HG03280 (cell line): Measurements from ENCODE around the gene CAMKK1.

Experiments used
- ATAC-seq: cut with Tn5 transposase; IDR thresholded peaks from one replicate; pipeline ENCODE4 v1.9.1; 2021; ENCODE audit warnings: mild to moderate bottlenecking, moderate library complexity; ENCODE audit not compliant: unreplicated experiment

CAMKK1 gene

DNA sequence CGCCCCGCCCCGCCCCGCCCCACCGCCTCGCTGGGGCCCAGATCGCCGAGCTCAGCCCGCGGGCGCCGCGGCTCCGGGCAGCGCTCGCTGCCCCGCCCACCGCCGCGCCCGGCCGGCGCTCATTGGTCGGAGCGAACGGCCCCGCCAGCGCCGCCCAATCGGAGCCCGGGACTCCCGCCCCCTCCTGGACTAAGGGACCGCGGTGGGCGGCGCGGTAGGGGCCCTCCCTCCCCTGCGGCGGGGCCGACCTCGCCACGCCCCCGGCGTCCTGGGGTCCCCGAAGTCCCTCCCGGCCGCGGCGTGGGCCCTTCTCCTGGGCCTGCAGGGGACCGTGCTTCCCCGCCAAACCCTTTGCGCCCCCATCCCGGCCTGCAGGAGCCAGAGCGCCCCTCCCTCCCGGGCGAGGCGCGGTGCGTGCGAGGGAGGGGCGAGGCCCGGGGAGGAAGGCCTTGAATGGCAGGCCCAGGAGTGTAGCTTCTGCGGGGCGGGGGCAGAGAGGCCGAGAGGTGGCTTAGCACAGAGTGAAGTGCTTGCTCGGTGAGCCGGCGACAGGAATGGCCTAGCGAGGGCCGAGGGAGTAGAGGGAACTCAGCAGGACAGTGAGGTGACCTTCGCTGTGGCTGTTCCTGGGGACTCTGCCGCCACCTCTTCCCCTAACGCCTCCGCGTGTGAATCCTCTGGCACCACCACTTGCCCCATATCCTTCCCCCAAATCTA, at the start of gene CAMKK1:
CAMKK1 (minus strand) TSS at position 51 of the 717 bp plus-strand sequence. CDS start 7,366 bp downstream, outside the sequence.
- ATAC-seq = peak; percentile 88

DNA sequence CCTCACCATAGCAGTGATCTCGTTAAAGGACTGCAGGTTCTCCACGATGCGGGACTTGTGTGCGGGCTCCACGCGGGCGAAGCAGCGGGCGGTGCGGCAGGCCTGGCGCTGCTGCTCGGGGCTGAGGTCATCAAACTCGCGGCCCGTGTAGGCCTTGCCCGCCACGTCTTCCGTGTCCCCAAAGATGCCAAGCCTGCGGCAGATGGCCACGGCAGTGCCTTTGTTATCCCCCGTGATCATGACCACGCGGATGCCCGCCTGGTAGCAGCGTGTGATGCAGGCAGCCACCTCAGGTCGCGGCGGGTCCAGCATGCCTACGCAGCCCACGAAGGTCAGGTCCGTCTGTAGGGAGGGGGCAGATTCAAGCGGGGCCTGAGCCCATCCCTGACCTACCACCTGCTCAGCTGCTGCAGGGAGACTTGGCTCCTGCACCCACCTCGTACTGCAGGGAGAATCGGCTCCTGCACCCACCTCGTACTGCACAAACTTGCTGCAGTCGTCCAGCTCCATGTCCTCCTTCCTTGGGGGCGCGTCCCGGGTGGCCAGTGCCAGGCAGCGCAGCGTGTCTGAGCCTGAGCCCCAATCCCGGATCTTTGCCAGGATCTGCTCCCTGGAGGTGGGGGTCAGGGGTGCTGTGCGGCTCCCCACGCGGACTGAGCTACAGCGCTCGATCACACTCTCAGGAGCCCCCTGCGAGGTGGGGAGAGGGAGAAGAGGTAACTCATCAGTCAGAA, 48.3 kb upstream of the CAMKK1 start:
- ATAC-seq = no peak

DNA sequence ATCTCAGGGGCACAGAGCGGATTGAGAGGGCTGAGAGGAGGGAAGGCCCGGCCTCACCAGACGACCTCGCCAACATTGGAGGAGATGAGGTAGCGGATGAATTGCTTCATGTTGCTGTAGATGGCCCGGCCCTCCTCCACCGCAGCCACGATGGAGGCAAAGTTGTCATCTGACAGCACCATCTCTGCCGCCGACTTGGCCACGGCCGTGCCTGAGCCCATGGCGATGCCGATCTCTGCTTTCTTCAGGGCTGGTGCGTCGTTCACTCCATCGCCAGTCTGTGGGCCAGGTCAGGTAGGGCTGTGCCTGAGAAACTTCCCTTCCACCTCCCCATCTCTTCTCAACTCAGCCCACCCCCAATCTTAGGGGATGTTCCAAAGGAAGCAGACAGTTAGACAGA, 44.5 kb upstream of the CAMKK1 start:
- ATAC-seq = no peak

DNA sequence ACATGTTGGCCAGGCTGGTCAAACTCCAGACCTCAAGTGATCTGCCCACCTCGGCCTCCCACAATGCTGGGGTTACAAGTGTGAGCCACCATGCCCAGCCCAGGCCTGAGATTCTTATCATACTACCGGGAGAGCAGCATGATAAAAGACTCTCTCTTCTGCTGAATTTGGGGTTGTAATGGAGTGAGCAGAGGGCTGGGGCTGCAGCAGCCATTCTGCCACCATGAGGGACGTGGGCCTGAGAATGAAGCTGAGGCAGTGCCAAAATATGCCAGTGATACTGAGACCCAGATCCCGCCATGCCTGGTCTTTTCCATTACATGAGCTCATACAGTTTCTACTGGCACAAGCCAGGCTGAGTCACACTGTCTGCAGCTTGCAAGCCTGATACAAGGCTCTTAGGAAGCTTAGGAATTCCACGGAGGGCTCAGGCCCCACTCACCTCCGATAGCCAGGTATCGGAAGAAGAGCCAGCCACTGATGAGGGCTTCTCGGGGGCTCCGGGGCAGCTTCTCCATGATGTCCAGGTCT, 43.0 kb upstream of the CAMKK1 start:
- ATAC-seq = no peak

DNA sequence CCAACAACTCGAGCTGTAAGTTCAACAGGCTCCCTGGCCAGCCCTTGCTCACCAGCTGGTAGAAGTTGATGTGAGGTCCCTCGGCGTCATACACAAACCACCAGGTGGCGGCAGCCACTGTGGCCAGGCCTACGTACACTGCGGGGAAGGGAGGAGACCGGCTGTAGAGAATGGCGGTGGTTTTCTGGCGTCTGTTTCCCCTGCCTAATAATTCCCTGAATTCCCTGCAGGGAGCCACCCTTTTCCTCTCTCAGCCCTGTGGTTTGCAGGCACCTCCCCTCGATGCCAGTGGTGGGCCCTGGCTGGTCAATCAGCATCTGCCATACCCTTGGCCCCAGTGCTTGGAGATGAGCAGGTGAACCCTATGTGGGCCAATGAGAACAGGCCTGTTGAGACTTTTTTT, 42.3 kb upstream of the CAMKK1 start:
- no peak for ATAC-seq

DNA sequence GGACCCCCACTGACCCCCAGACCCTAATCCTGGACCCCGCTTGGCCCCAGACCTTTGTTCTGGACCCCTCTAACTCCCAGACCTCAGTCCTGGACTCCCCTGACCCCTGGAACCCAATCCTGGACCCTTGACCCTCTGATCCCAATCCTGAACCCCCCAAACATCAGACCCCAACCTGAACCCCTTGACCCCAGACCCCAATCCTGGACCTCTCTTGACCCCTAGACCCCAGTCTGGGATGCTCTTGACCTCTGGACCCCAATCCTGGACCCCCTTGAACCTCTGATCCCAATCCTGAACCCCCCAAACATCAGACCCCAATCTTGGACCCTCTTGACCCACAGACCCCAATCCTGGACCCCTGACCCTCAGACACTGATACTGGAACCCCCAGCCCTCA, 36.9 kb upstream of the CAMKK1 start:
- ATAC-seq = no peak

DNA sequence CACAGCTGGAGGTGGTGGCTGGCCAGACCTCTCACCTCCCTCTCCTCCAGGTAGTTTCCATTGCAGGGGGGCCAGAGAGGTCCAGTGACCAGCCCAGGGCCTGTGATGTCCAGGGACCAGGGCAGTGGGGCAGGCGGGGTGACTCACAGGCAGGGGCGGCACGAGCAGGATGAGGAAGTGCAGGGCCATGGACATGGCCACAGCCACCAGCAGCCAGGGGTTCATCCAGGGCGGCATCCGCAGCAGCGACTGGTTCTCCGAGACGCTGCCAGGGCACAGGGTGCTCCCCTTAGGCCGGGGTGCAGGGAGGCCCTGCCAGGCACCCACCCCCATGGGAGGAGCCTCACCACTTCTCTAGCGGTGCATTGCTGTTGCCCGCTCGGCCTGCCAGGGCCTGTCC, 36.3 kb upstream of the CAMKK1 start:
- no peak for ATAC-seq

DNA sequence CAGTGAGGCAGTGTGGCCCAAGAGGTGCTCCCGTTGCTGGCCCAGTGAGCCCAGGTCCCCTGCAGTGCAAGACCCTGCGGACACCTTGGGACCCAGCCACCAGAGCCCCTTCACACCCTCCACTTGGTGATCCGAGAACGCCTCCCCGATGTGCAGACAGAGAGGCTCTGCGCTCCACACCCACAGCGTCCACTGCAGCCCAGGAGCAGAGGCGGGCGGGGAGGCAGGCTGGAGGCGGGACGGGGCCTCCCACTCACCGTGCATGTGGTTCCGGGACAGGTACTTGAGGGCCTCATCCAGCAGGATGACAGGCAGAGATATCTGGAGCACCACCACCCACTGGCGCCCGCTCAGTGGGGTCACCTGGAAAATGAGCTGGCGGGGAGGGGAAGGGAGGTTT, 35.6 kb upstream of the CAMKK1 start:
- no peak for ATAC-seq

DNA sequence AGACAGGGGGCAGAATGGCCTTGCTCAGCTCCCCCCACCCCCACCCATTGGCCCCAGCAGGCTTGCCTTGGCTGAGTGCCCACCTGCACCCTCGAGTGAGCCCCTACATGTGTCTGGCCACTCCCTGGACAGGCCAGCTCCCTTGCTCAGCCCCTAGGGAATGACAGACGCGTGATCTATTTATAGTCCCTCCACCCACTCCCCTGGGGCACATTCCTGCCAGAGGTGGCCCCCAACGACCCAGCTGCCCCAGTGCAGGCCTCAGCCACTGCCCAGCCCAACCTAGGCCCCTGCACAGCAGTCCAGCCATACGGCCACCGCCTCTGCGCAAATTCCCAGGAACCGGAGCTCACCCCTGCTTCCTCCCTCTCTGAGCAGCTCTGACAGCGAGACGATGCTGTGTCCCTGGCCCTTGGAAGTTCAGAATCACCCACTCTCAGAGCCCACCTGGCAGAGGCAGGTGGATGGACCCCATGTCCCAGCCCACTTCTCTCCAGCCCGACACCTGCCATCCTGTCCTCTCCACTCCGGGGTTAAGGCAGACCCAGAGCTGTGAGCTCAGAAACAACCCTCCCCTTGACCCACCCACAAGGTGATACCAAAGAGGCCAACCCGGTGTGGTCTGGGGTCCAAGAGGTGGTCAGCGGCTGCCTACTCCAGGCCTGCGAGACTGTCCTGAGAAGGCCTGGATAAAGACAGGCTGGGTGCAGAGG, 34.9 kb upstream of the CAMKK1 start:
- ATAC-seq = no peak

DNA sequence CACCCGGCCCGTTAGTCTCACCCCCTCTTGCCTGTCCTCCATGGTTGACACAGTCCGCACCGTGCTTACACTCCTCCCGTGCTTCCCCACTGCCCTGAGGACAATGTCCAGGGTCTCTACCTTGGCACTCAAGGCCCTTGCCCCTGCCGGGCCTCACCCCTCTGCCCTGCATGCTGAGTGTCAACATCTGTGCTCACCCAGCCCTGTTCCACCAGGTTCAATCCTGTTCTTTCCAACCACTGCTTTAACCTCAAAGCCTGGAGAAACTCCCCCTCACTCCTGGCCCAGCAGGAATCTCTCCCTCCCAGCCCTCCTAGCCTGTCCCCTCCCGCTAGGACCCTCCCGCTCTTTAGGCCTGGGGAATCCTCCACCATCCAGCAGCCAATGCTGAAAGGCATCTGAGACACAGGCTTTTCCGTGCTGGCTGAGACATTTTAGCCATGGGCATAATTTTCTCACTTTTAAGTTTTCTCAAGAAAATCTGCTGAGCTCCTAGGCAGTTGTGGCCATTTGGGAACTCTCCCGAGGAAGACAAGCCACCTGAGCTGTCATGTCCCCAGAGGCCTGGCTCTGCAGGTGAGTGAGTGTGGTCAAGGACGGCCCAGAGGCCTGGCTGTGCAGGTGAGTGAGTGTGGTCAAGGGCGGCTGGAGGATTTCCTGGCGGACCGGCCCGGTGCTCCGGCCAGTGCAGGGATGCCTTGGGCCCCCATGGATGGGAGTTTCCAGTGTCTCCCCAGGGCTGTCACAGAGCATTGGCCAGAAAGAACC, 34.2 kb upstream of the CAMKK1 start:
- ATAC-seq = no peak

DNA sequence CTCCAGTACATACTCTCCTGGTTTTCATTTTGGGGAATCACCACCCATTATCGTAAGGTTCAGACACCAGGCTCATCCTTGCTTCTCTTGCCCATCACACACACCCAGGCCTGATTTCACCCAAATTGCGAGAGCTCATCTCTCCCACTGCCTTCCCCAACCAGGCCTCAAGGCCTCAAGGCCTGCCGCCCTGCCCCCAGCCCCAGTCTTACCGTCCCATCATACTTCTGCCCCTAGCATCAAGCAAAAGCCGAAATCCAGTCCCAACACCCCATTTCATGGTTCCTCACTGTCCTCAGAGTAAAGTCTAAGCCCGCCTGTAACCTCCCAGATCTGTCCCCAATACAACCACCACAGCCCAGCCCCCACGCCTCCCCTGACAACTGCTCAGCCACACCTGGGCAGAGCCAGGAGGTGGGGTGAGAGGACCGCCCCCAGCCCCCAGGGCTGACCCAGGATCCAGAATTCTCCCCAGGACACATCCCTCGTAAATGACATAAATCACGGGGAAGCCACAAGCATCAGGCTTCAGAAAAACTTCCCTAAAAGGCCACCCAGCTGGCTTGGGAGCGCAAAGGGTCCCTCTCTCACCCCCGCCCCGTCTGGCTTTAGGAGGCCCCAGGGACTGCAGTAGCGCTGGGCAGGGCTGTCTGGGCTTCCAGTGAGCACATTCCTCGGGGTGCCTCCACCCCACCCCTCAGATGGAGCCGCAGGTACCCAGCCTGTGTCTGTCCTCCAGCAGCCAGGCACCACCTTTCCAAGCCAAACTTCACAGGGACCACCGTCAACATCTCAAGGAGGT, 33.0 kb upstream of the CAMKK1 start:
- ATAC-seq = no peak

DNA sequence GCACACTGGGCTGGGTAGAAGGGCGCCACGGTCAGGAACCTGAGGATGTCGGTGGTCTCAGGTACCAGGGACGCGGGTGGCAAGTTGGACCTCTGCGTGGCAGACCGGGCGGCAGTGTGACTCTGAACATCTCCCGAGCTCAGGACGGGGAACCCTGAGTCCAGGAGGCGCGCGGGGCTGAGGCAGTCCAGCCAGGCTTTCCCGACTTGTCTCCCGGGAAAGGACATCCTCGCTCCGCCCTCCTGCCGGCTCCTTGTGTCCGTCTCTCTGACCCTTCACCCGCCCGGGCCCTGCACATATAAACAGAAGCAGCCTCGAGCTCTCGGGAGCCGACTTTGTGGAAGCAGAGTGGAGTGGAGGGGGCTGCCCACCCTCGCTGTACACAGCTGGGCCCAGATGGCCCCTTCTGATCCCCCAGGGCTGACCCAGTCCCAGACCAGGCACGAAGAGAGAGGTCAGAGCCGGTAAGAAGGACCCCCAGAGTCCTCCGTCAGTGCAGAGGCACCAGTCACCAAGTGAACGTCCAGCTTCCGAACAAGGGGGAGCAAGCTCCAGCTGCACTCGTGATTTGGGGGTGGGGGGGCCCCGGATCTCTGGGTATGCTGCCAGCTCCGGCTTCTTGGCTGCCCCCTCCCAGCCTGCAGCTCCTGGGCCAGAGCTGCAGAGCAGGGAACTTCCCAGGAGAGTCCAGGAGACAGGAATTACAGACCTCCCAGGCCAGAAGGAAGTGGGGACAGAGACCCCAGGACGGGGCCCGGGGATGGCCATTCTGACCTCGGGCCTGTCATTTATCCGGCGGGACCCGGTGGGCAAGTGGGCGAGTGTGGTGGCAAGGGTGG, 31.9 kb upstream of the CAMKK1 start:
- ATAC-seq = no peak

DNA sequence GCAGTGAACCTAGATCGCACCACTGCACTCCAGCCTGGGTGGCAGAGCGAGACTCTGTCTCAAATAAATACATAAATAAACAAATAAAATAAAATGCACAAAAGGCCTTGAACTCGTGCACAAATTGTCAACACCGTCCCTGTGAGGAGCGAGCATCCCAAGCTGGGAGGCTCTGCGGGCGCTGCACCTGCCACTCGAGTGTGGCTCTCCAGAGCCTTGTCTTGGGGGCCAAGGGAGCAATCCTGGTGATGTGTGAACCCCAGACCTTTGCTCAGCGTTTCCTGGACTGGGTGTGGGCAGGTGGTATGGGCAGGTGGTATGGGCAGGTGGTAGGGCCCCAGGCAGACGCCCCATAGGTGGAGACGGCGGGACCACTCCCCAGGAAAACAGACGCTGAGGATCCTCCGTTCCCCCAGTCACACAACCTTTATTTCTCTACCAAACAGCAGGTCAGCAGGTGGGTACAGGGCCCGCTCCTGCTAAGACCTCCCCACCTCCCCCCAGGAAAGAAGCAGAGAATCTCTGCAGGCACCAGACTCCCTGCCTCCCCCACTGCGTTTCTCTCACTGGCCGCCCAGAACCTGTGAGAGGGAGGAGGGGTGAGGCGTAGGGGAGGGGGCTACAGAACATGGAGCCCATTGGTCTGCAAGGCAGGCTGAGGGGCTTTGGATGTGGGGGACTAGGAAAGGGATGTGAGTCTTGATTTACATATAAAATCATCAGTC, 30.8 kb upstream of the CAMKK1 start:
- no peak for ATAC-seq

DNA sequence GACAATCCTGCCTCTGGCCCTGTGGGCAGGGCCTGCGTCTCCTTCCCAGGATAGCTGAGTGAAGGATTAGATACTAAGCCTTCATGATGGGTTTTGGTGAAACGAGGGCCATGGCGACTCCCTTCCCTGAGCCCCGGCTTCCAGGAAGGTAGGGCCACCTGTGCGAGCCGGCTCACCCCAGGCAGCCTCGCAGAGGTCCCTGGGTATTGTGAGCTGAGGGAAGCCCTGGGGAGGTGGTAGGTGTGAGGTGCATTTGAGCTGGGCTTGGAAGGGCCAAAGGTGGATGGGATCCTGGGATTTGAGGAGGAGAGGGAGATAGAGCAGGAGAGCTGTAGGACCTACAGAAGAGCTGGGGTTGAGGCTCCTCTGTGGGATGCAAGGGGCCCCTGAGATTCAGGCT, 29.9 kb upstream of the CAMKK1 start:
- ATAC-seq = no peak

DNA sequence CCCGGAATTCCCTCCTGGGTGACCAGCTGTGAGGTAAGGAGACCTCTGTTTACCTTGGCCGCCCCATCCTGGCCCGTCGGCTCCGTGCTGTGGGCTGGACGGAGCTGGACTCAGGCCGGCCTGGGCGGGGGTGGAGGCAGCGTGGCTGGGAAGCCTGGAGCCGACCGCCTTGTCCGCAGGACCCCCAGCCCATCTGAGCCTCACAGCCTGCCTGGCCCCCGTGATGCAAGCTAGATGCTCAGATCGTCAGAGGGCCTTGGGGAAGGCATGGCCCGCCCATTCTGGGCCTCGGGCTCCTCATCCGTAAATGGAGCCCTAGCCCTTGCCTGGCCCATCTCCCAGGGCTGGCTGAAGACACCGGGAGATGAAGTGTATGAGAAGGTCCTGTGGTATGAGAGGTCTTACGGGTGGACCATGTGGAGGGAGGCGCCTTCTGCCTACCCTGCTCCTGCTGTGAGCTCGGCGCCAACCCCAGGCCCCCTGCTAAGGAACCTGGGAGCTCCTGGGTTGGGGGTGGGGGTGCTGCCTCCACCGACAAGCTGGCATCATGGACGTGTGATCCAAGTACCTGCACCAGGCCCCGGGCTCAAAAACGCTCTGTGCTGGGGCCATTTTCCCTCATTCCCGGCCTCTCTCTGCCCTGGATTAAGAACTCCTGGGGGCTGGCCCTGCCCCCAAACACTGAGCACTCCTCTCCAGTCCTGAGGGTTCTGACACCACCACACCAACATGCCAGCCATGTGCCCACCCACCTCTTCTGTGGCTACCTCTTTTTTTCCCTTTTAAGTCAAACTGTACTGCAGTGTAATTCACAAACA, 28.9 kb upstream of the CAMKK1 start:
- no peak for ATAC-seq

DNA sequence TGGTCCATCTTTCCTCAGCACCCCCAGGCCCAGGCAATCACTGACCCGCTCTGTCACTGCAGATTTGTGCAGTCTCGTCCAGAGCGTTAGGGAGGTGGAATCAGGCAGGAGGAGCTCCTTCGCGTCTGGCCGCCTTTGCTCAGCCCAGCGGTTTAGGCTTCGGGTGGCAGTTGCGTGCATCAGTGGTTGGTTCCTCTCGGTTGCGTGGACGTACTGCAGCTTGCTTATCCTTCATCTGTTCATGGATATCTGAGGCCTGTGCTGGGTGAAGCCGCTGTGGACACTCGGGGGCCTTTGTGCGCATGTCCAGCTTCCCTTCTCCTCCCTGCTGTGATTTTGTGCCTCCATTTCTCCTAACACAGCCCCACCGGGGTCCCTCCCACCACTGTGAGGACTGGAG, 28.2 kb upstream of the CAMKK1 start:
- ATAC-seq = no peak

DNA sequence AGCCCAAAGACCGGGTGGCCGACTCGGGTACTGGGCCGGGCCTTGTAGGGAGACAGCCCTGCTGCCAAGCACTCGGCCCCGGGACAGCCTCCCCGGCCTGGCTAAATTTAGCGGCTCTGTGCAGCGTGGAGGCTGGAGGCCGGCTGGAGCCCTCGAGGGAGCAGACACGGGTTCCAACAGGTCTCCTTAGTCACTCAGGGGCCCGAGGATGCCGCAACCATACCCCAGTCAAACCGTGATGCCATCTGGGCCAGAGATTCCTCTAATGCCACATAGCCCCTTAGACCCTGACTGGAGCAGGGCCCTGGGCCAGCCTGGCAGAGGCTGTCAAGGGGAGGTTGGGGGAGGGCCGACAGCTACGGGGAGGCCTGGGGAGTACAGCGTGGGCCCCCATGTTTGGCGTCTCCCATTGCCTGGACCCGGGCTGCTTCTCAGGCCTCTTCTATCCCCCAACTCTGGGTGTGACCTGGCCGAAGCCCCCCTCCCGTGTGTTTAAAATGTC, 26.3 kb upstream of the CAMKK1 start:
- ATAC-seq = no peak
